GM12874 (cell line): ENCODE results near the gene NPC1L1.

Experiments used
- CTCF ChIP-seq: IDR thresholded peaks from 2 replicates; pipeline ENCODE4 v1.5.1; 2011; ENCODE audit warnings: low read depth, mild to moderate bottlenecking, control low read depth, low read length, moderate library complexity; ENCODE audit not compliant: insufficient read depth

The NPC1L1 gene

GRCh38 chr7:44561481-44561880 is 20.4 kb upstream of the NPC1L1 start:
- no peak for TF ChIP-seq CTCF

- no peak for TF ChIP-seq CTCF
Observed at GRCh38 chr7:44559485-44559884, 18.4 kb upstream of the NPC1L1 start.

- no peak for TF ChIP-seq CTCF
Observed at GRCh38 chr7:44557485-44557884, 16.4 kb upstream of the NPC1L1 start.

GRCh38 chr7:44555350-44555749 is 14.2 kb upstream of the NPC1L1 start:
- no peak for TF ChIP-seq CTCF

GRCh38 chr7:44549457-44549856 is 8.3 kb upstream of the NPC1L1 start:
- no peak for TF ChIP-seq CTCF

- TF ChIP-seq CTCF = no peak
Observed at GRCh38 chr7:44548893-44549292, 7.8 kb upstream of the NPC1L1 start.

- TF ChIP-seq CTCF = no peak
Observed at GRCh38 chr7:44547536-44548231, 6.6 kb upstream of the NPC1L1 start.
